Spleen (tissue), 11 donors: Measurements from ENCODE around the gene CYYR1. TPM values are rescaled to one million over a fixed set of nuclear protein-coding genes. Genes with fewer than 3 reads are reported as not detected.
A peak's percentile ranks its signal among the peaks of the same experiment; 100 is the strongest.

Experiments
- DNase-seq: peaks from one replicate; pipeline ENCODE4 v3.0.0-alpha.2; 2020
- H3K27ac ChIP-seq, 8 donors: fragments of 200-600 bp; sonication (generic) in 7 of 8; 1 replicate in 4 of 8; 2 replicates in 4 of 8; pipeline versions ENCODE4 v1.5.0 to v1.8.0; 2016 to 2021; ENCODE audit warnings: inconsistent platforms in 4 of 8, mild to moderate bottlenecking in 4 of 8, moderate library complexity in 1 of 8
- H3K27me3 ChIP-seq, 7 donors: fragments of 200-600 bp; sonication (generic) in 6 of 7; replicated peaks in 1 of 7; 1 replicate in 4 of 7; 2 replicates in 3 of 7; pipeline versions ENCODE4 v1.5.0 to v1.8.0; 2016 to 2021; ENCODE audit warnings: inconsistent platforms in 3 of 7, mild to moderate bottlenecking in 1 of 7
- H3K36me3 ChIP-seq, 6 donors: fragments of 200-600 bp; sonication (generic) in 5 of 6; 1 replicate in 4 of 6; 2 replicates in 2 of 6; pipeline versions ENCODE4 v1.5.0 to v1.8.0; 2016 to 2021; ENCODE audit warnings: inconsistent platforms in 2 of 6
- H3K4me1 ChIP-seq, 6 donors: fragments of 200-600 bp; sonication (generic) in 5 of 6; 1 replicate in 3 of 6; 2 replicates in 3 of 6; pipeline versions ENCODE4 v1.5.0 to v1.8.0; 2016 to 2021; ENCODE audit warnings: inconsistent platforms in 3 of 6
- H3K4me3 ChIP-seq, 8 donors: fragments of 200-600 bp; sonication (generic) in 7 of 8; 1 replicate in 4 of 8; 2 replicates in 4 of 8; pipeline versions ENCODE4 v1.5.0 to v1.8.0; 2016 to 2021; ENCODE audit warnings: inconsistent platforms in 4 of 8, mild to moderate bottlenecking in 4 of 8, moderate library complexity in 2 of 8
- H3K9me3 ChIP-seq, 8 donors: fragments of 200-600 bp; sonication (generic) in 7 of 8; 1 replicate in 4 of 8; 2 replicates in 4 of 8; pipeline versions ENCODE4 v1.5.0 to v1.8.0; 2016 to 2021; ENCODE audit warnings: inconsistent platforms in 4 of 8
- POLR2A ChIP-seq, 3 donors: fragments of 450-650 bp; IDR thresholded peaks; one replicate each; pipeline ENCODE4 v1.5.1; 2017; ENCODE audit warnings: antibody characterized with exemption in 3 of 3, mild to moderate bottlenecking in 1 of 3
- POLR2AphosphoS5 ChIP-seq, 3 donors: sonication (generic); formaldehyde crosslinking; IDR thresholded peaks; one replicate each; pipeline ENCODE4 v1.5.1; 2017; ENCODE audit warnings: antibody characterized with exemption in 3 of 3
- WGBS, 5 donors: extraction: QIAGEN DNeasy Blood & Tissue Kit in 3 of 5; methylation state at CpG; one replicate each; pipeline versions ENCODE4 v1.1.5 to v1.1.7; 2013 to 2018; 5-methylcytosine and 5-hydroxymethylcytosine counted together
- intact Hi-C: fragments of 100-400 bp; cut with DNase I; formaldehyde crosslinking; loops from one replicate; pipeline ENCODE4 v1.15.0; 2023; ENCODE audit warnings: low total_unique reads
- polyA plus RNA-seq, 3 donors: library from polyadenylated mRNA; stranded (reverse); fragments of 200-250 nt; gene quantifications; one replicate each; pipeline ENCODE4 v1.2.1, GENCODE V29; 2013
- total RNA-seq, 7 donors: library from RNA; depleted of rRNA in 3 of 7; stranded (reverse); fragments of >200 nt in 3 of 7; fragmentation: NEBNext Ultra II Directional in 4 of 7; extraction: Animal tissue kit (Norgen Biotek cat#: 25700) in 4 of 7; gene quantifications; one replicate each; pipeline versions ENCODE4 v1.1.0 to v1.2.1, GENCODE V29; 2016 to 2021
- TF ChIP-seq, protein P1 (sequence below), 11 experiments: fragments of 200-600 bp in 7 of 11; fragments of 450-650 bp in 4 of 11; sonication (generic) in 4 of 11; IDR thresholded peaks in 8 of 11; conservative IDR thresholded peaks in 3 of 11; 1 replicate in 7 of 11; 2 replicates in 4 of 11; pipeline versions ENCODE4 v1.4.0 to v1.8.0; 2016 to 2021; ENCODE audit warnings: antibody characterized with exemption in 11 of 11, inconsistent platforms in 4 of 11, mild to moderate bottlenecking in 1 of 11
- donor health status: healthy with polysubstance abuse.
- donor health status: DM: no; HTN: no; CAD: no; lungs with moderate emphysema.
- donor health status: DM: no; HTN: no; CAD: no.
- donor health status: Bipolar disorder and iron deficiency.
- donor health status: healthy.
- donor health status: DM: no; HTN: no; CAD: no.
- donor health status: DM: yes; HTN: yes; CAD: no.

Gene CYYR1
- total and polyA plus RNA-seq, 10 donors, result 9.5 to 86.9 (median 50.7) TPM

DNA sequence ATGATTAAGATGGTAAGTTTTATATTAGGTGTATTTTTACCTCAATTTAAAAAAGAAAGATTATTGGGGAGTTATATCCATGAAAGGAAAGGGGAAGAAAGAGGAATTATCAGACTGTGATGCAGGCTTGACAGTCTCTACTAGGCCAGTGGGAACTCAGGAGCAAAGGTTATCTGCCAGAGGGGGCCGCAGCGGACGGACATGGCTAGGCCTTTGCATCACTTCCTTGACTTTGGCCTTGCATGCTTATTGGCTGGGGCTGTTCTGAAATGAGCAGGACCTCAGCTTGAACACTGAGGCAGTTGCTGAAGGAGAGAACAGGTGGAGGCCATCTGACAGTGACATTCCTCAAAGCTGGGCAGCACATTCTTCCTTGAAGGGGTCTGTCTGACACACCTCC lies 150.9 kb downstream of the CYYR1 start:
- Histone ChIP-seq H3K36me3 (no peaks in the 10 kb centered on the region), H3K9me3 (peaks cover 0 to 30% (median 6%) of the 10 kb centered on the region in 8 donors), H3K27me3 (no peaks in the 10 kb centered on the region), H3K4me3 (no peak overlapping the region), H3K4me1 (no peaks in the 10 kb centered on the region), H3K27ac (peak overlapping the region in 3 of 8 donors; percentile 3 to 27 (median 12))
- intact Hi-C loops, result no loop called here
- DNase-seq, result no peak
- TF ChIP-seq, protein P1, sequence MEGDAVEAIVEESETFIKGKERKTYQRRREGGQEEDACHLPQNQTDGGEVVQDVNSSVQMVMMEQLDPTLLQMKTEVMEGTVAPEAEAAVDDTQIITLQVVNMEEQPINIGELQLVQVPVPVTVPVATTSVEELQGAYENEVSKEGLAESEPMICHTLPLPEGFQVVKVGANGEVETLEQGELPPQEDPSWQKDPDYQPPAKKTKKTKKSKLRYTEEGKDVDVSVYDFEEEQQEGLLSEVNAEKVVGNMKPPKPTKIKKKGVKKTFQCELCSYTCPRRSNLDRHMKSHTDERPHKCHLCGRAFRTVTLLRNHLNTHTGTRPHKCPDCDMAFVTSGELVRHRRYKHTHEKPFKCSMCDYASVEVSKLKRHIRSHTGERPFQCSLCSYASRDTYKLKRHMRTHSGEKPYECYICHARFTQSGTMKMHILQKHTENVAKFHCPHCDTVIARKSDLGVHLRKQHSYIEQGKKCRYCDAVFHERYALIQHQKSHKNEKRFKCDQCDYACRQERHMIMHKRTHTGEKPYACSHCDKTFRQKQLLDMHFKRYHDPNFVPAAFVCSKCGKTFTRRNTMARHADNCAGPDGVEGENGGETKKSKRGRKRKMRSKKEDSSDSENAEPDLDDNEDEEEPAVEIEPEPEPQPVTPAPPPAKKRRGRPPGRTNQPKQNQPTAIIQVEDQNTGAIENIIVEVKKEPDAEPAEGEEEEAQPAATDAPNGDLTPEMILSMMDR (IDR thresholded peaks at IDR 0.05 in 8 of 11, conservative IDR thresholded peaks at IDR 0.05 in 3 of 11), result no peak
- TF ChIP-seq POLR2AphosphoS5 (IDR thresholded peaks at IDR 0.05), result peak in 2 of 3 donors; percentile 25 to 29
- 75 to 86% (median 77%) methylated on average over 3 of the region's 3 CpGs for WGBS, 5 donors

DNA sequence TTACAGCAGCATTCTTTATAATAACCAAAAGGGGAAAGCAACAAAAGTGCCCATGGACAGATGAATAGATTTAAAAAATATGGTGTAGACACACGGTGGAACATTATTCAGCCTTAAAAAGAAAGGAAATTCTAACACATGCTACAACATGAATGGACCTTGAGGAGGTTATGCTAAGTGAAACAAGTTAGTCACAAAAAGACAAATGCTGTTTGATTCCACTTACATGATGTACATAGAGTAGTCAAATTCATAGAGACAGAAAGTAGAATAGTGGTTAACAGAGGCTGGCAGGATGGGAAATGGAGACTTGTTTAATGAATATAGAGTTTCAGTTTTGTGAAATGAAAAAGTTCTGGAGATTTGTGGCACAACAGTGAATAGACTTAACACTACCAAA lies 151.4 kb downstream of the CYYR1 start:
- Histone ChIP-seq H3K9me3 (peaks cover 0 to 29% (median 6%) of the 10 kb centered on the region in 8 donors), H3K36me3 (no peaks in the 10 kb centered on the region), H3K27me3 (no peaks in the 10 kb centered on the region), H3K4me1 (no peaks in the 10 kb centered on the region), H3K4me3 (no peak overlapping the region), H3K27ac (peak overlapping the region in 3 of 8 donors; percentile 3 to 27 (median 12))
- TF ChIP-seq POLR2AphosphoS5 (IDR thresholded peaks at IDR 0.05) (no peak), POLR2A (IDR thresholded peaks at IDR 0.05) (no peak)
- intact Hi-C loops, result no loop called here
- WGBS, 5 donors, result 54 to 75% (median 66%) methylated on average over 1 of the region's 1 CpG
- no peak for DNase-seq
